ENCODE data around the gene CRTAC1. TPM values are rescaled to one million over a fixed set of nuclear protein-coding genes. Genes with fewer than 3 reads are reported as not detected.

CRTAC1 gene
- total and polyA plus RNA-seq, 9 of the 15 experiments (the other 6 are each of a cell fraction or from before 2014, with no cell fraction given): not detected

GRCh38 chr10:97937054-97937453 is 93.4 kb downstream of the CRTAC1 start (continued):
- TF ChIP-seq, protein P1, sequence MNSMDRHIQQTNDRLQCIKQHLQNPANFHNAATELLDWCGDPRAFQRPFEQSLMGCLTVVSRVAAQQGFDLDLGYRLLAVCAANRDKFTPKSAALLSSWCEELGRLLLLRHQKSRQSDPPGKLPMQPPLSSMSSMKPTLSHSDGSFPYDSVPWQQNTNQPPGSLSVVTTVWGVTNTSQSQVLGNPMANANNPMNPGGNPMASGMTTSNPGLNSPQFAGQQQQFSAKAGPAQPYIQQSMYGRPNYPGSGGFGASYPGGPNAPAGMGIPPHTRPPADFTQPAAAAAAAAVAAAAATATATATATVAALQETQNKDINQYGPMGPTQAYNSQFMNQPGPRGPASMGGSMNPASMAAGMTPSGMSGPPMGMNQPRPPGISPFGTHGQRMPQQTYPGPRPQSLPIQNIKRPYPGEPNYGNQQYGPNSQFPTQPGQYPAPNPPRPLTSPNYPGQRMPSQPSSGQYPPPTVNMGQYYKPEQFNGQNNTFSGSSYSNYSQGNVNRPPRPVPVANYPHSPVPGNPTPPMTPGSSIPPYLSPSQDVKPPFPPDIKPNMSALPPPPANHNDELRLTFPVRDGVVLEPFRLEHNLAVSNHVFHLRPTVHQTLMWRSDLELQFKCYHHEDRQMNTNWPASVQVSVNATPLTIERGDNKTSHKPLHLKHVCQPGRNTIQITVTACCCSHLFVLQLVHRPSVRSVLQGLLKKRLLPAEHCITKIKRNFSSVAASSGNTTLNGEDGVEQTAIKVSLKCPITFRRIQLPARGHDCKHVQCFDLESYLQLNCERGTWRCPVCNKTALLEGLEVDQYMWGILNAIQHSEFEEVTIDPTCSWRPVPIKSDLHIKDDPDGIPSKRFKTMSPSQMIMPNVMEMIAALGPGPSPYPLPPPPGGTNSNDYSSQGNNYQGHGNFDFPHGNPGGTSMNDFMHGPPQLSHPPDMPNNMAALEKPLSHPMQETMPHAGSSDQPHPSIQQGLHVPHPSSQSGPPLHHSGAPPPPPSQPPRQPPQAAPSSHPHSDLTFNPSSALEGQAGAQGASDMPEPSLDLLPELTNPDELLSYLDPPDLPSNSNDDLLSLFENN (IDR thresholded peaks at IDR 0.05; ENCODE audit: low read depth in 2 of 2, low read length in 2 of 2): no peak
- no peak for TF ChIP-seq ZNF23 (CRISPR knock-in tag; IDR thresholded peaks at IDR 0.05)

DNA sequence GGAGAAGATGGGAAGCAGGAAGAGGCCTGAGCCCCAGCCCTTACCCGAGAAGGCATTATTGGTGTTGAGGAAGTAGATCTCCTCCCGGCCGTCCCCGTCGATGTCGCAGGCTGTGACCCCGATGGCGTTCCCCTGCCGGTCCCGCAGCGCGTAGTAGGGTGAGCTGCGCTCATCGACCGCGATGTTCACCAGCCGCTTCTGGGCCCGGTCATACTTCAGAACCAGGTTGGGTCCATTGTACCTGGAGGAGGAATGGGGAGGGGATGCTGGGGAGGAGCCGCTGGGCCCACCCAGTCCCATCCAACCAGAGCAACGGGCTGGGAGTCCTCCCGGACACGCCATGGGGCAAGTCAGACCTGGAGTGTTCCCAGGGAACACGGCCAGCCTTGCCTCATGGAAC is 94.3 kb downstream of the CRTAC1 start:
- in situ Hi-C loops (cut with MboI): no loop called here
- Histone ChIP-seq H3K9me1 (ENCODE audit: control insufficient read depth, insufficient read depth, low read length) (no peaks in the 10 kb centered on the region), H4K20me1 (replicated peaks; ENCODE audit: control insufficient read depth, insufficient read depth, low read length) (no peaks in the 10 kb centered on the region), H3K27me3 (ENCODE audit: control insufficient read depth in 2 of 2, insufficient read depth in 2 of 2, low read length in 2 of 2) (peaks cover 6 to 40% of the 10 kb centered on the region in 2 experiments; a peak in 3 of 5 replicates), H3K4me1 (replicated peaks in 1 of 2; ENCODE audit: control insufficient read depth in 2 of 2, insufficient read depth in 2 of 2, low read length in 2 of 2) (no peaks in the 10 kb centered on the region), H3K79me2 (ENCODE audit: control insufficient read depth, insufficient read depth, low read length) (no peaks in the 10 kb centered on the region), H3K4me3 (no peak overlapping the region), H3K27ac (ENCODE audit: extremely low read depth, low read depth, low read length) (no peak overlapping the region), H3K4me2 (ENCODE audit: insufficient read depth, low read length) (no peak overlapping the region), H3K9me3 (replicated peaks; ENCODE audit: control insufficient read depth, insufficient read depth, low read depth, low read length) (no peaks in the 10 kb centered on the region), H2AFZ (ENCODE audit: low read depth, low read length) (no peak overlapping the region), H3K9ac (ENCODE audit: insufficient read depth in 1 of 2, low read depth in 2 of 2, low read length in 2 of 2) (no peak overlapping the region), H3K36me3 (ENCODE audit: control insufficient read depth, insufficient read depth, low read length) (no peaks in the 10 kb centered on the region)
- POLR2A ChIA-PET: no interaction called here
- ATAC-seq: no peak
- 2% methylated on average over 19 of the region's 23 CpGs for WGBS (ENCODE audit: insufficient coverage, low coverage, missing lambda C conversion rate)
- CTCF ChIA-PET (ENCODE audit: low intra/inter-chr PET ratio): no interaction called here
- intact Hi-C loops (cut with micrococcal nuclease): no loop called here
- FAIRE-seq: no peak
- no peak for DNase-seq (ENCODE audit: extremely low read depth in 1 of 4, low spot score in 3 of 4)
- BruUV-seq (replicated peaks): no TSS peak
- TF ChIP-seq E2F5 (CRISPR knock-in tag; IDR thresholded peaks at IDR 0.05): no peak
- no peak for TF ChIP-seq MAFK (IDR thresholded peaks at IDR 0.05; ENCODE audit: low read length)
- TF ChIP-seq, protein P2, sequence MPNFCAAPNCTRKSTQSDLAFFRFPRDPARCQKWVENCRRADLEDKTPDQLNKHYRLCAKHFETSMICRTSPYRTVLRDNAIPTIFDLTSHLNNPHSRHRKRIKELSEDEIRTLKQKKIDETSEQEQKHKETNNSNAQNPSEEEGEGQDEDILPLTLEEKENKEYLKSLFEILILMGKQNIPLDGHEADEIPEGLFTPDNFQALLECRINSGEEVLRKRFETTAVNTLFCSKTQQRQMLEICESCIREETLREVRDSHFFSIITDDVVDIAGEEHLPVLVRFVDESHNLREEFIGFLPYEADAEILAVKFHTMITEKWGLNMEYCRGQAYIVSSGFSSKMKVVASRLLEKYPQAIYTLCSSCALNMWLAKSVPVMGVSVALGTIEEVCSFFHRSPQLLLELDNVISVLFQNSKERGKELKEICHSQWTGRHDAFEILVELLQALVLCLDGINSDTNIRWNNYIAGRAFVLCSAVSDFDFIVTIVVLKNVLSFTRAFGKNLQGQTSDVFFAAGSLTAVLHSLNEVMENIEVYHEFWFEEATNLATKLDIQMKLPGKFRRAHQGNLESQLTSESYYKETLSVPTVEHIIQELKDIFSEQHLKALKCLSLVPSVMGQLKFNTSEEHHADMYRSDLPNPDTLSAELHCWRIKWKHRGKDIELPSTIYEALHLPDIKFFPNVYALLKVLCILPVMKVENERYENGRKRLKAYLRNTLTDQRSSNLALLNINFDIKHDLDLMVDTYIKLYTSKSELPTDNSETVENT (CRISPR knock-in tag; IDR thresholded peaks at IDR 0.05): no peak
- no peak for TF ChIP-seq TARDBP (IDR thresholded peaks at IDR 0.05)
- TF ChIP-seq, protein P3, sequence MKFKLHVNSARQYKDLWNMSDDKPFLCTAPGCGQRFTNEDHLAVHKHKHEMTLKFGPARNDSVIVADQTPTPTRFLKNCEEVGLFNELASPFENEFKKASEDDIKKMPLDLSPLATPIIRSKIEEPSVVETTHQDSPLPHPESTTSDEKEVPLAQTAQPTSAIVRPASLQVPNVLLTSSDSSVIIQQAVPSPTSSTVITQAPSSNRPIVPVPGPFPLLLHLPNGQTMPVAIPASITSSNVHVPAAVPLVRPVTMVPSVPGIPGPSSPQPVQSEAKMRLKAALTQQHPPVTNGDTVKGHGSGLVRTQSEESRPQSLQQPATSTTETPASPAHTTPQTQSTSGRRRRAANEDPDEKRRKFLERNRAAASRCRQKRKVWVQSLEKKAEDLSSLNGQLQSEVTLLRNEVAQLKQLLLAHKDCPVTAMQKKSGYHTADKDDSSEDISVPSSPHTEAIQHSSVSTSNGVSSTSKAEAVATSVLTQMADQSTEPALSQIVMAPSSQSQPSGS (CRISPR knock-in tag; IDR thresholded peaks at IDR 0.05): no peak
- TF ChIP-seq NR2C1 (IDR thresholded peaks at IDR 0.05): no peak
- TF ChIP-seq NR2C1 (tag; IDR thresholded peaks at IDR 0.05): no peak
